IPS-18c (cell line): ENCODE results near the gene AKIRIN1.
"Not testable (repeated sequence)": the region's sequence is repeated elsewhere in the genome, so short reads cannot be mapped to it uniquely, and the experiment has no call there.

Experiments used
- H3K4me3 ChIP-seq: 2 replicates; pipeline ENCODE4 v1.7.0; 2013; ENCODE audit warnings: low read depth, mild to moderate bottlenecking, low read length, moderate library complexity; ENCODE audit not compliant: insufficient read depth
- H3K9me3 ChIP-seq: one replicate; pipeline ENCODE4 v1.6.1; 2013; ENCODE audit warnings: mild to moderate bottlenecking, low read length, moderate library complexity; ENCODE audit not compliant: control insufficient read depth, insufficient read depth

The AKIRIN1 gene

GRCh38 chr1:38990386-38990737, 714 bp upstream of the AKIRIN1 start:
- H3K9me3 ChIP-seq: no peaks in the 10 kb centered on the region
- peak overlapping the region; percentile 25; the same call in 1 of the 2 replicates for H3K4me3 ChIP-seq

DNA sequence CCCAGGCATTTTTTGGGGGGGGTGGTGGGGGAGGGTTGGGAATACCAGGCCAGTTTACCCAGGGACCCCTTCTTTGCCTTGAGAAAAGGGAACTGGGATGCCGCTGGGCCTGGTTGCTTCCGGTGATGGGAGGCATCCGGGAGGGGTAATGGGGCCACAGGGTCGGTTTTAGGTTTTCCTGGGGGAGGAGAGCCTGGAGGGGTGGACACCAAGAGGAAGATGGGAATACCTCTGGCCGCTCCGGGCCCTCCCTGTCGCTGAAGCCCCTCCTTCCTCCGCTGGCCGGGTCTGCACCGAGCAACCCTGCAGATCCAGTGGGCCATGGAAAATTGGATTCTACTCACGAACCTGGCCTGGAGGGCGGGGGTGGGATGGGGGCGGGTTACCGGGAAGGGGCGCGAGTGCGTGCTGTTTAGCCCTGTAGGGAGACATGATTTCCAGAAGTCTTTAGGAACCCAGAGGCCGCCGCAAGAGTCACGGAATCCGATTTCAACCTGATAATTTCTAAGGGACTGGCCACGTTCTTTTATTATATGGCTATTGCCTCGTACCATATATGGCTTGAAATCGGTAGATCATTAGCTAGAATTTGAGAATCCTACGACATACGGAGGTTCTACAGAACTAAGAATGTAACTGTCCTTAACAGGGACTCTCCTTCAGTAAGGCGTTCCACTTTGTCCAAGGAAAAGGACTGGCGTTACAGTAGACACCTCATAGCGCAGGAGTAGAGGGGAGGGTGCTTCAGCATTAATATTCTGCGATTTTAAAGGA, 749 bp downstream of the AKIRIN1 start:
- Histone ChIP-seq H3K9me3 (no peaks in the 10 kb centered on the region), H3K4me3 (peak overlapping the region; percentile 74)

GRCh38 chr1:38992412-38993111, 1.5 kb downstream of the AKIRIN1 start:
- no peaks in the 10 kb centered on the region for H3K9me3 ChIP-seq
- peak overlapping the region; percentile 74 for H3K4me3 ChIP-seq

GRCh38 chr1:38994196-38994595, 3.1 kb downstream of the AKIRIN1 start:
- H3K9me3 ChIP-seq: no peaks in the 10 kb centered on the region
- H3K4me3 ChIP-seq: 0 out of 2 replicates have a peak overlapping the region, but pooled peaks have one; percentile 5

GRCh38 chr1:38997034-38997900, 6.2 kb downstream of the AKIRIN1 start:
- no peak overlapping the region for H3K4me3 ChIP-seq
- H3K9me3 ChIP-seq: no peaks in the 10 kb centered on the region

GRCh38 chr1:38997901-38998190, 6.8 kb downstream of the AKIRIN1 start:
- H3K9me3 ChIP-seq: no peaks in the 10 kb centered on the region
- H3K4me3 ChIP-seq: no peak overlapping the region

DNA sequence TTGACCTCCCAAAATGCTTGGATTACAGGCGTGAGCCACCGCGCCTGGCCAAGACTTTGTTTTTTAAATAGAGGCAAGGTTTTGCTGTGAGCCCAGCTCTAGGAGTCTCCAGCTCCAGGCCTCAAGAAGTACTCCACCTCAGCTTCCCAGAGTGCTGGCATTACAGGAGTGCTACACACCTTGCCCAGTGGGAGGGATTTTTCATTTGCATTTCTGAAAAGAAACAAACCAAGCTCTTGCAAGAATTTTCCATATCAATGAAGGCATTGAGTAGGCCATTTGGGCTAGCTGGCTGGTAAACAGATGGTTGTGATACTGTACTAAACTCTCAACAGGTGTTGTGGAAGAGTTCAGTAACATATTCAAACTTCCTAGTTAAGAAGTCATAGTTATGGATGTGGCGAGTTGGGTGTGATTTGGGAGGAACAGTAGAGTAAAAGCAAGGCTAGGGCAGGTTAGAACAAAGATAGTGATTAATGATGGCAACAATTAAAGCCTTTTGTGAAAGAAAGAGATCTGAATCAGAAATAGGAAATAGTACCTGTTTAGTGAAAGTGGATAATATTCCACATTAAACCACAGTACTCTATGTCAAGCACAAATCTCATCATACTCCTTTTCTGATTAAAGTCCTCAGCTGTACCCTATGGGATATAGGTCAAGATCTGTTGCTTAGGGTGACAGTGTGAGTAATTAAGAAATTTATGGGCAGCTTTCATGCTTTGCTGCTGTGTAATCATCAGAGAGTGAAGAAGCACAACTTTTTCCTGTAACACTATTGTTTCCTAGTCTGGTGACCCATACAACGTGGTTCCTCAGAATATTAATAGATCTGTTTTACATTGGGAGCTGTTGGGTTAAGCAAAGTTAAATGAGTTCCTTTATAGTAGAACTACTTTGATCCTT, 10.7 kb downstream of the AKIRIN1 start:
- Histone ChIP-seq H3K9me3 (no peaks in the 10 kb centered on the region), H3K4me3 (no peak overlapping the region)

- Histone ChIP-seq H3K9me3 (no peaks in the 10 kb centered on the region), H3K4me3 (no peak overlapping the region)
Measured at GRCh38 chr1:39003281-39003680, 12.2 kb downstream of the AKIRIN1 start.

- Histone ChIP-seq H3K9me3 (no peaks in the 10 kb centered on the region), H3K4me3 (no peak overlapping the region)
Measured at GRCh38 chr1:39003794-39004193, 12.7 kb downstream of the AKIRIN1 start.

DNA sequence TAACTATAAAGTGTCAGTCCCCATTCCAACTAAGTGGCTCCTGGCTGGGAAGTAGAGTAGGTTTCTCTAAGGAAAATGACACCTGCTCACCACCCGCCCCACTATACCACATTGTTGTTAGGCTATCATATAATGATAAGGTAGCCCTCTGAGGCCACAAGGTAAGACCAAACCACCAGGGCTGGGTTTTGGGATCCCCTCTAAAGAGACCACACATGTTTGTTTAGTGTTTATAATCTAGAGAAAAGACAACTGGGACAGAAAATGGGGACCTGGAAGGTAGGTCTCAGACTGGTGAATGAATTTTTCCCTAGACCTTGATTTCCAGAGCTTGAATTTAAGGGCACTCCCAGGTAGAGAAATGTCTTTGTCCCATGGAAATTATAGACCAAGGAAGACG, 15.2 kb downstream of the AKIRIN1 start:
- no peak overlapping the region for H3K4me3 ChIP-seq
- H3K9me3 ChIP-seq: no peaks in the 10 kb centered on the region

- no peak overlapping the region for H3K4me3 ChIP-seq
- H3K9me3 ChIP-seq: no peaks in the 10 kb centered on the region
Measured at GRCh38 chr1:39006726-39007645, 15.9 kb downstream of the AKIRIN1 start.

- H3K9me3 ChIP-seq, H3K4me3 ChIP-seq: not testable (repeated sequence)
Measured at GRCh38 chr1:39014956-39015355, 23.9 kb downstream of the AKIRIN1 start.

DNA sequence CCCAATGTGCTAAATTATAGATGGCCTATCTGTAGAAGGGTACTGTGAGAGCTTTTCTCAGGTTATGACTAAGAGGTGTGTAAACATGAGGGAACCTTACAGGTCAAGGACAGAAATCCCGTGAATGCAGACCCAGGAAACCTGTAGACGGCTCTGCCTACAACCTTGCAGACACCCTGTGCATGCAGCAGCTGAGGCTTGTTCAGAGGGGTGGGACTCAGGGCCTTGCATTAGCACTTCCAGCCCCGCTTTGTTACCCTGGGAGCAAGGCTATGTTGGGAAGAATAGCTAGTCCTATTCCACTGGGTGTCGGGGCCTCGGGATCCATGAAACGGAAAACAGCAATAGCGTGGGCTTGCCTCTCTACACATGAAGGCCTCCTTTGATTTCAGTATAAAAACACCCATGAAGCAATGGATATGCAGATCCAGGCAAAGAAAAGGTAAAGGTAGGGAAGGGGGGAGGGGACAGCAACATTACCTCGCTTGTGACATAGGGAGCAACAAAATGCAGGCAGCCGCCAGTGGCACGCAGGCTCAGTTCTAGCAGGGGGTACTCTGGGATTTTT, 25.6 kb downstream of the AKIRIN1 start:
- Histone ChIP-seq H3K4me3 (no peak overlapping the region), H3K9me3 (no peaks in the 10 kb centered on the region)

DNA sequence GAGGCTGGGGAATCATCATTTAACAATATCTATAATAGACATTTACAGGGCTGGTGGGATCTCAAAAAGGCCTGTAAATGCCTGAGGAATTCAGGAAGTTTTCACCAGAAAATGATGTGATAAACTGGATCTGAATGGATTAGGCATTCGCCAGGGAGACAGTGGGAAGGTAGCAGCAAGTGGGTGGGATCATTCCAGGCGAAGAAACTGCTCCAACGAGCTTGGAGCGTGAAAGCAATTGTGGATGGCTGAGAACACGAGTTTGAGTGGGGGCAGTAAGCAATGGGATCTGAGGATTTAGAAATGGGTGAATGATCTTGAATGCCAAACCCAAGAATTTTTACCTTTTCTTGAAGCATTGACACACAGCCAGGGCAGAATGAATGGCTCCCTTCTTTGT, 26.2 kb downstream of the AKIRIN1 start:
- Histone ChIP-seq H3K9me3 (no peaks in the 10 kb centered on the region), H3K4me3 (no peak overlapping the region)

DNA sequence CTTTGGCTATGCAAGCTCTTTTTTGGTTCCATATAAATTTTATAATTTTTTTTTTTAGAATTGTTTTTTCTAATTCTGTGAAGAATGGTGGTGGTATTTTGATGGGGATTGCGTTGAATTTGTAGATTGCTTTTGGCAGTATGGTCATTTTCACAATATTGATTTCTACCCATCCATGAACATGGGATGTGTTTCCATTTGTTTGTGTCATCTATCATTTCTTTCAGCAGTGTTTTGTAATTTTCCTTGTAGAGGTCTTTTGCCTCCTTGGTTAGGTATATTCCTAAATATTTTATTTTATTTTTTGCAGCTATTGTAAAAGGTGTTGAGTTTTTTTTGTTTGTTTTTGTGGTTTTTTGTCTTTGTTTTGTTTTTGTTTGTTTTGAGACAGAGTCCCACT, 29.4 kb downstream of the AKIRIN1 start:
- not testable (repeated sequence) for H3K4me3 ChIP-seq, H3K9me3 ChIP-seq

DNA sequence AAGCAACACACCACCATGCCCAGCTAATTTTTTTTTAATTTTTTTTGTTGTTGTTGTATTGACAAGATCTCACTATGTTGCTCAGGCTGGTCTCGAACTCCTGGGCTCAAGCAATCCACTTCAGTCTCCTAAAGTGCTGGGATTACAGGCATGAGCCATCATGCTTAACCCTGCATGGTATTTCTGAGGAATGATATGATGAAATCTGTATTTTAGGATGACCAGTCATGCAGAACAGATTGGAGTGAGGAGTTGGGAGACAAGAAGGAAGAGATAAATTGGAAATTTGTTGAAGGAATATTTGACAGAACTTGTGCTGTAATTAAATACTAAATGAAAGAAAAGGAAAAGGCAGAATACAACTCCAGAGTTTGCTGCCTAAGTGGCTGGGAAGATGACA, 30.4 kb downstream of the AKIRIN1 start:
- Histone ChIP-seq H3K4me3 (no peak overlapping the region), H3K9me3 (no peaks in the 10 kb centered on the region)
